GM19099 (cell line): ENCODE measurements around the gene WDR93.

Experiments used
- POLR2A ChIP-seq: IDR thresholded peaks from 3 replicates; pipeline ENCODE4 v1.6.1; 2011; ENCODE audit warnings: low read depth; ENCODE audit not compliant: insufficient read length; ENCODE audit errors: extremely low read depth

WDR93 gene

DNA sequence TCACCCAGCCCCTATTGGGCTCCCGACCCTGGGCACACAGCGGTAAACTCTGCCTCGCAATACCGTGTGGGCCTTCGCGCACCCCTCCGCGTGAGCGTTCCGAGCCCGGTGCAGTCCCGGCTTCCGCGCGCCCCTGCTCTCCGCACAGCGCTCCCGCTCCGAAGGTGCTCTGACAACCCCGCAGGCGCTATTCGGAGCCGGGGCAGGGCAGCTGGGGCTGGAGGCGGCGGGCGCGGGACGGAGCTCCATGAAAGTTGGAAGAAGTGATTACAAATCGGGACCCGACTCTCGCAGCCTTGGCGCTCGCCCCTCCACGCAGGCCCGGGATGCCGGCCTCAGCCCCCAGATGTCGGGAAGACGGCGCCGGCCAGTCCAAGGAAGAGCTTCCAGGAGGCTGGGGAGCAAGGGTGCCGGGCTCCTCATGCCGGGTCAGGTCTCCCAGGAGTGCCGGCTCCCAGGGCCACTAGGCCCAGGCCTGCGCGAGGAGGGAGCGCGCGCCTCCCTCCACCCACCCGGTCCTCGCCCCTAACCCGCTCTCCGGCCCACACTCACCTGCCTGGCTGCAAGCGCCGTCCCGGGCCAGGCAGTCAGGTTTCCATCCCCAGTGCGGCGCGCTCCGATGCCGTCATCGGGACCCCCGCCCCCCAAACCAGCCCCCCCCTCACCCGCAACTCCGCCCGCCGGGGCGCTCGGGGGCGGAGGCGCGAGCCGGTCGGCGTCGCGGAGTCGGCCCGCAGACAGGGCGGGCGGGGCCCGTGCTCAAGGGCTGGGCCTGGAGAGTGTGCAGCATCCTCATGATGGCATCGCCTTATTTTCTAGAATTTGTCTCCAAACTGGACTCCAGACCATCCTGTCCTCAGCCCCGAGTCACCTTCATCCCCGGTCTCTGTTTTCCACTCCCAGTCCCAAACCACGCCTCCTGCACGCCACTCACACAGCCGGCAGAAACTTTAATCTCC lies 35.5 kb upstream of the WDR93 start, which contains the start of gene KIF7:
Gene KIF7, minus strand, starts transcription at position 621 of the 959 bp plus-strand sequence. CDS start 2,537 bp downstream, outside the sequence.
- no peak for TF ChIP-seq POLR2A

DNA sequence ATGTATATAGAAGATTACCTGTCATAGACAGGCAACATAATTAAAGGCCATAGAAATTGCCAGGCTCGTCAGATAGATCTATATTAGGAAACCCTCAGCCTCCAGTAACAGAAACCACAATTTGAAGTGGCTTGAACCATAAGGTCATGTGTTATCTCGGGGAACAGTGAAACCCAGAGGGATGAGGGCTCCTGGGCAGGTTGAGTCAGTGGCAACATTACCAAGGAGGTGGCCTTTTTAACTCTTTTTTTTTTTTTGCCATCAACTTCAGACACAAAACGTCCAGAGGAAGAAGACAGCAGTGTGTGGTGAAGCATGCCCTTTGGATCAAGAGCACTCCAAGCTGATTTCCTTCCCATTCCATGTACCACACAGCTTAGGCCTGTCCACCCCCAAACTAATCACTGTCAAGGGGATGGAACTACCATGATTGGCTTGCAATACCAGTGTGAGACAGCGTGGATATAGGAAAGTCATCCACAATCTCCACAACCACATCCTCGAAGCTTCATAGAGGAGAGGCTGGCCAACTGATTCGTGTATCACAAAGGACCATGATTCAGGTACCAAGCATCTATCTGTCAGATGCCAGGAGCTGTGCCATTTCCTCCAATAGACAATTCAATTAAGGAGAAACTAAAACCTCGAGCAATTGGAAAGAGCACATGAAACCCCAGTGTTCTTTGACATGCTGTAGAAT lies 34.3 kb upstream of the WDR93 start:
- no peak for TF ChIP-seq POLR2A

GRCh38 chr15:89657686-89658200 lies 32.9 kb upstream of the WDR93 start:
- no peak for TF ChIP-seq POLR2A

DNA sequence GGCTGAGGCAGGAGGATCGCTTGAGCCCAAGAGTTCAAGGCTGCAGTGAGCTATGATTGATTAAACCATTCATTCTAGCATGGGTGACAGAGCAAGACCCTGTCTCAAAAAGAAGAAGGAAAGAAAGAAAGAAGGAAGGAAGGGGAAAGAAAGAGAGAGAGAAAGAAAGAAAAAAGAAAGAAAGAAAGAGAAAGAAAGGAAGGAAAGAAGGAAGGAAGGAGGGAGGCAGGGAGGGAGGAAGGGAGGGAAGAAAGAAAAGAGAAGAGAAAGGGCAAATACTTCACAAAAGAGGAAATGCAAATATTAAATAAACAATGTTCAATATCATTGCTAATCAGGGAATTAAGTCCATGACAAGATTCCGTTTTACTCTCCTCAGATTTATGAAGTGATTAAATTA lies 31.3 kb upstream of the WDR93 start:
- no peak for TF ChIP-seq POLR2A

DNA sequence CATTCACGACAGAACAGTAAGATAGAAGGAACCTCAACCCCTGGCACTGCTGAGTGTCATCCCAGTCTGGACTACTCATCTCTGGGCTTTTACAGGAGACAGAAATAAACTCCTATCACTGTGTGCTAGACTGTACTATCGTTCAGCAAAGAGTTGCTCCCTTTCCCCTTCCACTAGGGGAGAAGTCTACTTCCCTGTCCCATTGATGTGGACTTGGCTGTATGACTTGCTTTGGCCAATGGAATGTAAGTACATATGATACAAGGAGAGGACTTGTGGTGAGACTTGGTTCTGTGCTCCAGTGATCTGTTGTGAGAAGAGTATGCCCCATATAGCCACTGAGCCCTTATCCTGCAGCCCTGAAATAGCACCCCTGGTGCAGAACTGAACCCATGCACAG lies 30.1 kb upstream of the WDR93 start:
- no peak for TF ChIP-seq POLR2A

- TF ChIP-seq POLR2A: no peak
Observed at GRCh38 chr15:89662893-89663626, 27.6 kb upstream of the WDR93 start.

DNA sequence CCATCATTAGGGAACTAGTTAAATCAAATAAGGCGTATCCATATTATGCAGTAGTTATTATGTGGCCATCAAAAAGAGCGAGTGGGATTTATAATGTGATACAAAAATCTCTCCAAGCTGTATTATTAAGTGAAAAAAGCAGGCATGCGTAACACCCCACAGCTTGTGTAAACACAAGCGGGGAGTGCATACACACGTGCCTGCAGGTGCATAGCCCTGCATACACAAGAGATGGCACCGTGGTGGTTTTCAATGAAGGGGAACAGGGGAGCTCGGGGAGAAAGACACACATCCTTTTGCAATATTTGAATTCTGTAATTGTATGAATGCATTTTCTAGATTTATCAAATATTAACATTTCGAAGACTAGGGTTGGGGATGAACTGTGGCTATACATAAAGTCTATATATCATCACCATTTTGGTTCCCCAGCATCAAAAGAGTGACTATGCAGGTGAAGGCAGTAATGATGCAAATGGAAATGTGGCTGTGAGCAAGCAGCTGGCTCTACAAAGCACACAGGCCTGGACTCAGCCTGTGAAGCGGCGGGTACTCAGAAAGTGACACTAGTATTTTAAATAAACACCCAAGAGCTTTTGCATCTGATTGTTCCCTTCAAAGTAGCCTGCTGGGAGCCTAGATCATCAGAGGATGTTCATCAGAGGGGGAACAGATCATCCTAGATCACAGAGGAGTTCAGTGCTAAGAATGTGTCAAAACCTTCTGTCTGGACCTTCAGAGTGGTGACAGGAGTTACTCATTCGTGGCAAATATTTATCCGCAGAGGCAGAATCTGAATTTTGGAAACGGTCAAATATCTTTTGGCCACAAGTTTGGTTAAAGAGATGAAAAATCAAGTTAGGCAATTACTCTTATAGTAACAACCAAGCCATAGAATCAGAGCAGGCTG lies 25.9 kb upstream of the WDR93 start:
- no peak for TF ChIP-seq POLR2A

DNA sequence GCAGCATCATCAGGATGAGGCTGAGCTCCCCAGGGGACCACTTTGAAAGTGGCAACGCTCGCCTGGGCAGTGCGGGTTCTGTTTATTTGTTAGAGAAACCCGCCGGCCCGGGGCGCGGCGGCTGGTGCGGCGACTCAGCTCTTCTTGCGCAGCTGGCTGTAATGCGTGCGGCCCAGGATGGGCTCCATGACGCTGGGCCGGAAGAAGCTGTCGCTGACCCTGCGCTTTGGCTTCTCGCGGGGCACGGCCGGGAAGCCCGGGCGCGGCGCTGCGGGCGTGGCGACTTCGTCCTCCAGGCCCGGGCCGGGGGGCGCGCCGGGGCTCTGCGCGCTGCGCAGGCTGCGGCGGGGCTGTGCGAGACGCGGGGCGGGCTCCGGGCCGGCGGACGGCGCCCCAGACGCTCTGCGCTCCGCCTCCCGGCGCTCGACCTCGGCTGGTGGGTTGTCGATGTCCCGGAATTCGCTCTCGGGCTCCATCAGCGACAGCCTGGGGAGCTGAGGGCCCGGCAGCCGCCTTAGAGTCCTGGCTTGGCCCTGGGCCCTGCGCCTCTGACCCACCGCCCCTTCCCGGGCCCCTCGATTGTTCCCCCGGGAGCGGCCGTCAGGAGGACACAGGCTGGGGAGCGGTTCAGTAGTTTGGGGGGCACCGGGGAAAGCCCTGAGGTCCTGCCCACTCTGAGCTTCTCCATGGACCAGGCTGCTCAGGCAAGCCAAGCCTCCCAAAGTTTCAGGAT lies 25.0 kb upstream of the WDR93 start:
- no peak for TF ChIP-seq POLR2A

- TF ChIP-seq POLR2A: no peak
Observed at GRCh38 chr15:89666184-89666857, 24.3 kb upstream of the WDR93 start.

- no peak for TF ChIP-seq POLR2A
Observed at GRCh38 chr15:89666858-89667705, 23.5 kb upstream of the WDR93 start.

- no peak for TF ChIP-seq POLR2A
Observed at GRCh38 chr15:89667706-89667960, 23.0 kb upstream of the WDR93 start.

DNA sequence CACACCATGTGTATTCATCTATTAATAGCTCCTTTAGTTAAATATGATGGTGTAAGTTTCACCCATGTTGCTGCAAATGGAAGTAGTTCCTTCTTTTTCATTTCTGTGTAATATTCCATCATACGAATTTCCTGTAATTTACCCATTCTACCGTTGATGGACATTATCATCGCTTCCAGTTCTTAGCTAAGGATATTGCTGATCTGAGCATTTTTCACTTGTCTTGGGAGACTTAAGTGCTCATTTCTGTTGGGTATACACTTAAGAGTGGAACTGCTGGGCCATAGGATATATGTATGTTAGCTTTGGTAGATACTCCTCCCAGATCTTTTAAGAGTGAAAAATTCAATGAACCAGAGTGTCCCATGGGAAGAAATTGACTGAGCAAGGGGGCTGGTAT lies 22.4 kb upstream of the WDR93 start:
- no peak for TF ChIP-seq POLR2A
